SK-N-SH (cell line): Measurements from ENCODE around the gene FAM229B. TPM values are rescaled to one million over a fixed set of nuclear protein-coding genes. Genes with fewer than 3 reads are reported as not detected.
A peak's percentile ranks its signal among the peaks of the same experiment; 100 is the strongest.

Experiments
- CTCF ChIA-PET: fragments of 300-600, 350-600 bp; formaldehyde crosslinking; extraction: SDS; loops from one replicate; lab custom pipeline; 2021; lab: Yijun Ruan, JAX
- POLR2A ChIA-PET: fragments of 350-600 bp; sonication (Branson Sonifier 250); formaldehyde crosslinking; extraction: SDS; loops from one replicate; lab custom pipeline; 2020; ENCODE audit warnings: antibody characterized with exemption, inconsistent platforms; lab: Yijun Ruan, JAX
- DNase-seq: peaks from one replicate; pipeline ENCODE4 v3.0.0; 2012
- H2AFZ ChIP-seq: fragments of 200-600 bp; sonication (generic); 2 replicates; pipeline ENCODE4 v1.8.1; 2016; ENCODE audit warnings: antibody characterized with exemption, mild to moderate bottlenecking, low read depth
- H3F3A ChIP-seq: fragments of 200-600 bp; sonication (generic); replicated peaks from 2 replicates; pipeline ENCODE3; 2016; ENCODE audit warnings: antibody characterized with exemption, mild to moderate bottlenecking; ENCODE audit not compliant: insufficient read depth
- H3K27ac ChIP-seq, 2 experiments: fragments of 200-500 bp in 1 of 2; fragments of 200-600 bp in 1 of 2; sonication (Bioruptor generic) in 1 of 2; sonication (generic), shearing (Covaris generic) in 1 of 2; 2 replicates each; pipeline versions ENCODE4 v1.5.1 to v1.6.1; 2014 to 2016; ENCODE audit warnings: low read depth in 2 of 2, inconsistent platforms in 1 of 2, low read length in 1 of 2, mild to moderate bottlenecking in 1 of 2, mixed read lengths in 1 of 2
- H3K27me3 ChIP-seq: fragments of 200-600 bp; sonication (generic), shearing (Covaris generic); 2 replicates; pipeline ENCODE4 v1.6.1; 2016; ENCODE audit warnings: mixed run types; ENCODE audit not compliant: insufficient read depth
- H3K36me3 ChIP-seq, 2 experiments: fragments of 200-500 bp in 1 of 2; fragments of 200-600 bp in 1 of 2; sonication (Bioruptor generic) in 1 of 2; sonication (generic) in 1 of 2; replicated peaks in 1 of 2; 2 replicates each; pipeline versions ENCODE3 to v1.5.1; 2014 to 2016; ENCODE audit warnings: low read length in 1 of 2, mild to moderate bottlenecking in 1 of 2; ENCODE audit not compliant: insufficient read depth in 2 of 2, control insufficient read depth in 1 of 2
- H3K4me1 ChIP-seq, 2 experiments: fragments of 200-500 bp in 1 of 2; fragments of 200-600 bp in 1 of 2; sonication (Bioruptor generic) in 1 of 2; sonication (generic), shearing (Covaris generic) in 1 of 2; 2 replicates each; pipeline versions ENCODE4 v1.5.1 to v1.6.1; 2014 to 2016; ENCODE audit warnings: low read depth in 1 of 2, low read length in 1 of 2, mixed run types in 1 of 2; ENCODE audit not compliant: insufficient read depth in 2 of 2, control insufficient read depth in 1 of 2
- H3K4me2 ChIP-seq: fragments of 200-600 bp; sonication (generic), shearing (Covaris generic); 2 replicates; pipeline ENCODE4 v1.6.1; 2017; ENCODE audit warnings: mixed run types
- H3K4me3 ChIP-seq, 2 experiments: fragments of 200-500 bp in 1 of 2; fragments of 200-600 bp in 1 of 2; sonication (Bioruptor generic) in 1 of 2; sonication (generic), shearing (Covaris generic) in 1 of 2; 2 replicates each; pipeline versions ENCODE4 v1.5.1 to v1.8.1; 2014 to 2016; ENCODE audit warnings: low read depth in 2 of 2, inconsistent platforms in 1 of 2, low read length in 1 of 2, mild to moderate bottlenecking in 1 of 2, mixed read lengths in 1 of 2, moderate library complexity in 1 of 2
- H3K79me2 ChIP-seq: fragments of 200-600 bp; sonication (generic); 2 replicates; pipeline ENCODE4 v1.8.1; 2017; ENCODE audit warnings: mild to moderate bottlenecking; ENCODE audit not compliant: insufficient read depth
- H3K9ac ChIP-seq: fragments of 200-600 bp; sonication (generic); 2 replicates; pipeline ENCODE4 v1.6.1; 2017; ENCODE audit warnings: mixed run types
- H3K9me2 ChIP-seq: fragments of 200-600 bp; sonication (generic); 2 replicates; pipeline ENCODE4 v1.6.1; 2017; ENCODE audit warnings: mixed run types
- H3K9me3 ChIP-seq: fragments of 200-600 bp; sonication (generic); 2 replicates; pipeline ENCODE4 v1.6.1; 2017; ENCODE audit warnings: mixed run types, mild to moderate bottlenecking, moderate library complexity
- H4K20me1 ChIP-seq: fragments of 200-600 bp; sonication (generic); 2 replicates; pipeline ENCODE4 v1.6.1; 2017; ENCODE audit warnings: mild to moderate bottlenecking, mixed run types; ENCODE audit not compliant: insufficient read depth
- ELF1 ChIP-seq: IDR thresholded peaks from 2 replicates; pipeline ENCODE4 v1.4.0; 2012
- FOXJ3 ChIP-seq: sonication (generic); formaldehyde crosslinking; IDR thresholded peaks from 2 replicates; pipeline ENCODE4 v1.5.1; 2020; ENCODE audit warnings: mild to moderate bottlenecking, missing genetic modification reagents
- IRF3 ChIP-seq: fragments of 150-350 bp; IDR thresholded peaks from 2 replicates; pipeline ENCODE4 v1.6.1; 2016; ENCODE audit warnings: mild to moderate bottlenecking, low read depth, low read length
- MXI1 ChIP-seq: IDR thresholded peaks from 2 replicates; pipeline ENCODE4 v1.6.1; 2012; ENCODE audit warnings: mild to moderate bottlenecking, low read depth, low read length, improper control_type of control experiment
- NFIC ChIP-seq: IDR thresholded peaks from 2 replicates; pipeline ENCODE4 v1.4.0; 2012; ENCODE audit warnings: borderline replicate concordance
- RCOR1 ChIP-seq: fragments of 150-350 bp; IDR thresholded peaks from 2 replicates; pipeline ENCODE4 v1.6.1; 2017; ENCODE audit warnings: antibody characterized with exemption, low read length
- RXRA ChIP-seq: IDR thresholded peaks from 2 replicates; pipeline ENCODE4 v1.4.0; 2012; ENCODE audit warnings: low read depth, mild to moderate bottlenecking, borderline replicate concordance
- ZBTB33 ChIP-seq: IDR thresholded peaks from 2 replicates; pipeline ENCODE4 v1.4.0; 2012; ENCODE audit warnings: low read depth, borderline replicate concordance
- WGBS: methylation state at CpG from one replicate; pipeline ENCODE4 v1.1.6; 2017; ENCODE audit warnings: low lambda C conversion rate; 5-methylcytosine and 5-hydroxymethylcytosine counted together
- polyA plus RNA-seq, 3 experiments: library from polyadenylated mRNA; depleted of rRNA; stranded (reverse); fragments of >200 nt; gene quantifications; 2 replicates each; pipeline ENCODE4 v1.2.3, GENCODE V29; 2012

The FAM229B gene
- polyA plus RNA-seq, 1 of the 3 experiments (the other 2 are of a cell fraction) = 15.9 TPM

GRCh38 chr6:112038268-112038667, 49.1 kb upstream of the FAM229B start:
- H3K9me3 ChIP-seq = no peaks in the 10 kb centered on the region
- H3K4me3 ChIP-seq = peak overlapping the region in 1 of 2 experiments; percentile 14; a peak in 1 of 4 replicates
- POLR2A ChIA-PET = no interaction called here
- H3K79me2 ChIP-seq = no peaks in the 10 kb centered on the region
- no peak for DNase-seq
- H3F3A ChIP-seq = peaks cover 28% of the 10 kb centered on the region
- peak overlapping the region; percentile 64; the same call in 1 of the 2 replicates for H3K9ac ChIP-seq
- no peaks in the 10 kb centered on the region for H3K36me3 ChIP-seq
- TF ChIP-seq RCOR1 = no peak
- no peak for TF ChIP-seq IRF3
- WGBS = 81% methylated on average over 5 of the region's 5 CpGs
- no peaks in the 10 kb centered on the region for H4K20me1 ChIP-seq
- H3K4me1 ChIP-seq = peaks cover 3 to 27% of the 10 kb centered on the region in 2 experiments
- H3K27ac ChIP-seq = peak overlapping the region; percentile 9 to 87; a peak in 3 of 4 replicates
- H3K27me3 ChIP-seq = no peaks in the 10 kb centered on the region
- no peaks in the 10 kb centered on the region for H3K9me2 ChIP-seq
- H2AFZ ChIP-seq = peak overlapping the region; percentile 7; the same call in 1 of the 2 replicates
- peak overlapping the region; percentile 45 for H3K4me2 ChIP-seq
- CTCF ChIA-PET = interaction anchor here (0.9 to 1.2 kb wide), 3 partner anchors 9 to 327 kb away, joined by 3 read pairs; no protein-coding TSS in a partner anchor

GRCh38 chr6:112038756-112039430, 48.5 kb upstream of the FAM229B start:
- Histone ChIP-seq H4K20me1 (no peaks in the 10 kb centered on the region), H3K27ac (peak overlapping the region in 1 of 2 experiments; percentile 87; a peak in 2 of 4 replicates), H3K9me3 (no peaks in the 10 kb centered on the region), H3K4me3 (no peak overlapping the region), H3K9ac (peak overlapping the region; percentile 64; the same call in 1 of the 2 replicates), H3K4me1 (peaks cover 3 to 27% of the 10 kb centered on the region in 2 experiments), H3K9me2 (no peaks in the 10 kb centered on the region), H3K79me2 (no peaks in the 10 kb centered on the region), H3K36me3 (no peaks in the 10 kb centered on the region), H3K27me3 (no peaks in the 10 kb centered on the region), H3F3A (peaks cover 31% of the 10 kb centered on the region), H2AFZ (peak overlapping the region; percentile 7; the same call in 1 of the 2 replicates), H3K4me2 (peak overlapping the region; percentile 45)
- WGBS = 89% methylated on average over 15 of the region's 15 CpGs
- TF ChIP-seq RXRA = no peak
- CTCF ChIA-PET = interaction anchor here (0.9 to 6.1 kb wide), 4 partner anchors 11 to 328 kb away, joined by 3 to 43 read pairs (median 4); no protein-coding TSS in a partner anchor
- POLR2A ChIA-PET = no interaction called here
- no peak for DNase-seq

- CTCF ChIA-PET = interaction anchor here (0.9 to 6.1 kb wide), 4 partner anchors 12 to 328 kb away, joined by 3 to 43 read pairs (median 7); no protein-coding TSS in a partner anchor
- TF ChIP-seq MXI1 (no peak), NFIC (no peak), ELF1 (no peak), ZBTB33 (no peak), FOXJ3 (no peak)
- TF ChIP-seq, all 33 proteins: peak for 0
- no peaks in the 10 kb centered on the region for H3K79me2 ChIP-seq
- H3K4me3 ChIP-seq = no peak overlapping the region
- WGBS = 64% methylated on average over 2 of the region's 2 CpGs
- POLR2A ChIA-PET = no interaction called here
- H3K9me2 ChIP-seq = no peaks in the 10 kb centered on the region
- peak overlapping the region in 1 of 2 experiments; percentile 87; a peak in 1 of 4 replicates for H3K27ac ChIP-seq
- H3F3A ChIP-seq = peaks cover 36% of the 10 kb centered on the region
- H3K9ac ChIP-seq = no peak overlapping the region
- H4K20me1 ChIP-seq = no peaks in the 10 kb centered on the region
- H3K4me2 ChIP-seq = no peak overlapping the region
- no peak overlapping the region for H2AFZ ChIP-seq
- no peaks in the 10 kb centered on the region for H3K36me3 ChIP-seq
- no peaks in the 10 kb centered on the region for H3K27me3 ChIP-seq
- peaks cover 6 to 27% of the 10 kb centered on the region in 2 experiments for H3K4me1 ChIP-seq
- no peak for DNase-seq
- no peaks in the 10 kb centered on the region for H3K9me3 ChIP-seq
These were observed 48.0 kb upstream of the FAM229B start for GRCh38 chr6:112039431-112039770.
